Astrocyte of the hippocampus (primary cell): ENCODE data around the gene CDX1.

ENCODE experiments used
- DNase-seq: peaks from one replicate; pipeline ENCODE4 v3.0.0; 2011; ENCODE audit warnings: low read depth, low spot score

Gene CDX1

GRCh38 chr5:150162142-150162513 is 4.5 kb upstream of the CDX1 start:
- no peak for DNase-seq

- no peak for DNase-seq
These were observed 3.5 kb upstream of the CDX1 start for GRCh38 chr5:150163035-150163434.

GRCh38 chr5:150163547-150164059 is 3.0 kb upstream of the CDX1 start:
- no peak for DNase-seq

- no peak for DNase-seq
These were observed 2.2 kb upstream of the CDX1 start for GRCh38 chr5:150164211-150164980.

- DNase-seq, result no peak
These were observed 435 bp upstream of the CDX1 start for GRCh38 chr5:150166037-150166649.

- no peak for DNase-seq
These were observed 903 bp downstream of the CDX1 start for GRCh38 chr5:150167512-150167850.

GRCh38 chr5:150167908-150168307 is 1.3 kb downstream of the CDX1 start:
- DNase-seq, result no peak

GRCh38 chr5:150168864-150169263 is 2.3 kb downstream of the CDX1 start:
- no peak for DNase-seq

GRCh38 chr5:150172145-150172544 is 5.6 kb downstream of the CDX1 start:
- DNase-seq, result no peak

- DNase-seq, result no peak
These were observed 6.0 kb downstream of the CDX1 start for GRCh38 chr5:150172556-150172955.

GRCh38 chr5:150173161-150173560 is 6.6 kb downstream of the CDX1 start:
- DNase-seq, result no peak

GRCh38 chr5:150174285-150174684 is 7.7 kb downstream of the CDX1 start:
- no peak for DNase-seq

GRCh38 chr5:150175076-150175475 is 8.5 kb downstream of the CDX1 start:
- DNase-seq, result no peak

- DNase-seq, result peak; percentile 44
These were observed 9.0 kb downstream of the CDX1 start for GRCh38 chr5:150175536-150175935.

GRCh38 chr5:150176745-150177477 is 10.3 kb downstream of the CDX1 start:
- no peak for DNase-seq

GRCh38 chr5:150177721-150178120 is 11.1 kb downstream of the CDX1 start:
- no peak for DNase-seq

- DNase-seq, result no peak
These were observed 11.7 kb downstream of the CDX1 start for GRCh38 chr5:150178262-150178661.

- no peak for DNase-seq
These were observed 12.5 kb downstream of the CDX1 start for GRCh38 chr5:150179019-150179620.

- no peak for DNase-seq
These were observed 13.9 kb downstream of the CDX1 start for GRCh38 chr5:150180241-150181026.

GRCh38 chr5:150181027-150181426 is 14.4 kb downstream of the CDX1 start:
- no peak for DNase-seq

- DNase-seq, result no peak
These were observed 15.4 kb downstream of the CDX1 start for GRCh38 chr5:150181766-150182545.
